HCT116 (cell line): Measurements from ENCODE around the gene SPATS2L. TPM values are rescaled to one million over a fixed set of nuclear protein-coding genes. Genes with fewer than 3 reads are reported as not detected.

ENCODE experiments used
- ATAC-seq: fragments of 200-7000 bp; cut with Tn5 transposase; 2 replicates; pipeline ENCODE4 v1.9.1; 2020; ENCODE audit warnings: mild to moderate bottlenecking, moderate library complexity
- BruUV-seq: library from RNA; stranded (reverse); fragments of 400-500 nt; replicated peaks from 2 replicates; lab custom pipeline; 2021; lab: Mats Ljungman, UMichigan
- CTCF ChIA-PET: fragments of 300-600 bp; sonication (Branson Sonifier 250); formaldehyde crosslinking; loops from one replicate; lab custom pipeline; 2021; ENCODE audit warnings: antibody characterized with exemption; lab: Charles Lee
- POLR2A ChIA-PET: fragments of 300-600, 350-600 bp; sonication (Branson Sonifier 250); formaldehyde crosslinking; loops from one replicate; lab custom pipeline; 2021; ENCODE audit warnings: antibody characterized with exemption; lab: Charles Lee
- RAD21 ChIA-PET, 2 experiments: fragments of 300-600 bp; sonication (Branson Sonifier 250); formaldehyde crosslinking; loops; one replicate each; lab custom pipeline; 2023; ENCODE audit warnings: low total read pairs in 2 of 2; ENCODE audit not compliant: uncharacterized antibody in 2 of 2, unreplicated experiment in 2 of 2, low non-redundant PET in 1 of 2; lab: Charles Lee
- DNase-seq: peaks from one replicate; pipeline ENCODE4 v3.0.0-alpha.2; 2010; ENCODE audit warnings: low read depth, low spot score
- H2AFZ ChIP-seq: fragments of 200-600 bp; shearing (Covaris generic), sonication (generic); 2 replicates; pipeline ENCODE4 v1.6.1; 2017; ENCODE audit warnings: low read depth, mixed run types, mixed read lengths, antibody characterized with exemption, low read length; ENCODE audit not compliant: poor library complexity, severe bottlenecking
- H3K27ac ChIP-seq: 2 replicates; pipeline ENCODE4 v1.5.1; 2012; ENCODE audit warnings: low read depth, low read length
- H3K27me3 ChIP-seq: fragments of 200-600 bp; sonication (generic); 2 replicates; pipeline ENCODE4 v1.6.1; 2016; ENCODE audit warnings: mixed run types, low read length, mixed read lengths; ENCODE audit not compliant: insufficient read depth
- H3K36me3 ChIP-seq, 2 experiments: fragments of 200-500 bp in 1 of 2; fragments of 200-600 bp in 1 of 2; sonication (Bioruptor generic) in 1 of 2; sonication (generic) in 1 of 2; 2 replicates each; pipeline versions ENCODE4 v1.5.1 to v1.6.1; 2014 to 2016; ENCODE audit warnings: low read length in 2 of 2, inconsistent platforms in 1 of 2, mixed read lengths in 1 of 2, mixed run types in 1 of 2; ENCODE audit not compliant: insufficient read depth in 2 of 2, control insufficient read depth in 1 of 2
- H3K4me1 ChIP-seq, 2 experiments: fragments of 200-600 bp in 1 of 2; sonication (generic) in 1 of 2; 2 replicates each; pipeline versions ENCODE4 v1.5.1 to v1.6.1; 2012 to 2017; ENCODE audit warnings: low read length in 2 of 2, inconsistent platforms in 1 of 2, mild to moderate bottlenecking in 1 of 2, mixed read lengths in 1 of 2, mixed run types in 1 of 2, moderate library complexity in 1 of 2; ENCODE audit not compliant: insufficient read depth in 2 of 2, control insufficient read depth in 1 of 2
- H3K4me2 ChIP-seq: fragments of 200-600 bp; sonication (generic); 2 replicates; pipeline ENCODE4 v1.6.1; 2017; ENCODE audit warnings: mixed run types, low read length, mixed read lengths
- H3K4me3 ChIP-seq, 2 experiments: fragments of 200-600 bp in 1 of 2; sonication (generic) in 1 of 2; replicated peaks in 1 of 2; 2 replicates each; pipeline ENCODE4 v1.5.1; 2011 to 2016; ENCODE audit warnings: low read length in 2 of 2, control low read depth in 1 of 2, low read depth in 1 of 2, mild to moderate bottlenecking in 1 of 2, mixed read lengths in 1 of 2, mixed run types in 1 of 2
- H3K79me2 ChIP-seq: fragments of 200-600 bp; sonication (generic); 2 replicates; pipeline ENCODE4 v1.6.1; 2017; ENCODE audit warnings: mild to moderate bottlenecking, mixed run types, low read length, moderate library complexity, mixed read lengths; ENCODE audit not compliant: insufficient read depth
- H3K9ac ChIP-seq: fragments of 200-600 bp; sonication (generic); 2 replicates; pipeline ENCODE4 v1.6.1; 2016; ENCODE audit warnings: low read length, mixed read lengths
- H3K9me2 ChIP-seq: fragments of 200-600 bp; sonication (generic), shearing (Covaris generic); 2 replicates; pipeline ENCODE4 v1.6.1; 2017; ENCODE audit warnings: mixed run types, mild to moderate bottlenecking, moderate library complexity; ENCODE audit not compliant: insufficient read depth
- H3K9me3 ChIP-seq, 2 experiments: fragments of 200-500 bp in 1 of 2; fragments of 200-600 bp in 1 of 2; sonication (Bioruptor generic) in 1 of 2; sonication (generic) in 1 of 2; 2 replicates each; pipeline ENCODE4 v1.6.1; 2014 to 2017; ENCODE audit warnings: low read length in 2 of 2, mixed read lengths in 2 of 2, inconsistent platforms in 1 of 2, low read depth in 1 of 2, mild to moderate bottlenecking in 1 of 2, mixed run types in 1 of 2, moderate library complexity in 1 of 2; ENCODE audit not compliant: control insufficient read depth in 1 of 2, insufficient read depth in 1 of 2
- H4K20me1 ChIP-seq: fragments of 200-600 bp; sonication (generic), shearing (Covaris generic); 2 replicates; pipeline ENCODE4 v1.6.1; 2017; ENCODE audit warnings: mixed run types, mild to moderate bottlenecking, moderate library complexity; ENCODE audit not compliant: insufficient read depth
- CBX3 ChIP-seq: IDR thresholded peaks from 2 replicates; pipeline ENCODE4 v1.6.1; 2012; ENCODE audit warnings: low read depth
- CEBPB ChIP-seq: IDR thresholded peaks from 2 replicates; pipeline ENCODE4 v1.6.1; 2012; ENCODE audit warnings: low read depth
- EGR1 ChIP-seq: IDR thresholded peaks from 2 replicates; pipeline ENCODE4 v1.6.1; 2012; ENCODE audit warnings: low read depth
- ELF1 ChIP-seq: IDR thresholded peaks from 2 replicates; pipeline ENCODE4 v1.6.1; 2012; ENCODE audit warnings: low read depth, borderline replicate concordance
- EZH2 ChIP-seq: fragments of 200-600 bp; sonication (generic); IDR thresholded peaks from 2 replicates; pipeline ENCODE4 v1.6.1; 2017; ENCODE audit warnings: antibody characterized with exemption, mixed run types
- EZH2phosphoT487 ChIP-seq: fragments of 200-600 bp; IDR thresholded peaks from 2 replicates; pipeline ENCODE4 v1.6.1; 2018; ENCODE audit warnings: antibody characterized with exemption, borderline replicate concordance
- FOSL1 ChIP-seq: IDR thresholded peaks from 2 replicates; pipeline ENCODE4 v1.6.1; 2012; ENCODE audit warnings: low read depth
- JUND ChIP-seq: IDR thresholded peaks from 2 replicates; pipeline ENCODE4 v1.6.1; 2012
- POLR2AphosphoS5 ChIP-seq: IDR thresholded peaks from 2 replicates; pipeline ENCODE4 v1.6.1; 2011; ENCODE audit warnings: mild to moderate bottlenecking, low read depth, low read length, moderate library complexity
- RAD21 ChIP-seq: IDR thresholded peaks from 2 replicates; pipeline ENCODE4 v1.6.1; 2012; ENCODE audit warnings: low read depth, mild to moderate bottlenecking
- SIN3A ChIP-seq: IDR thresholded peaks from 2 replicates; pipeline ENCODE4 v1.6.1; 2012; ENCODE audit warnings: low read depth
- SP1 ChIP-seq: IDR thresholded peaks from 2 replicates; pipeline ENCODE4 v1.6.1; 2012; ENCODE audit warnings: low read depth
- TCF7L2 ChIP-seq: IDR thresholded peaks from 2 replicates; pipeline ENCODE4 v1.7.0; 2011; ENCODE audit warnings: borderline replicate concordance, inconsistent platforms; ENCODE audit not compliant: insufficient read depth, insufficient read length; ENCODE audit errors: extremely low read depth
- YY1 ChIP-seq: IDR thresholded peaks from 2 replicates; pipeline ENCODE4 v1.6.1; 2011; ENCODE audit warnings: low read length, low read depth, moderate library complexity, mild to moderate bottlenecking; ENCODE audit not compliant: insufficient replicate concordance; ENCODE audit errors: extremely low read depth
- ZFX ChIP-seq: fragments of 450-650 bp; IDR thresholded peaks from 2 replicates; pipeline ENCODE4 v1.6.1; 2017
- intact Hi-C: fragments of 100-400 bp; cut with micrococcal nuclease; formaldehyde crosslinking; loops from 2 replicates; pipeline ENCODE4 v1.10.0; 2022
- total RNA-seq: library from RNA; stranded (reverse); gene quantifications from one replicate; pipeline ENCODE4 v1.2.1, GENCODE V29; 2021; ENCODE audit not compliant: unreplicated experiment
- TF ChIP-seq, protein P1 (sequence below): IDR thresholded peaks from 2 replicates; pipeline ENCODE4 v1.6.1; 2012
- TF ChIP-seq, protein P2 (sequence below), 3 experiments: fragments of 200-600 bp in 1 of 3; sonication (generic) in 1 of 3; IDR thresholded peaks in 2 of 3; conservative IDR thresholded peaks in 1 of 3; 2 replicates each; pipeline ENCODE4 v1.5.1; 2012 to 2017; ENCODE audit warnings: low read depth in 2 of 3, low read length in 2 of 3, antibody characterized with exemption in 1 of 3, borderline replicate concordance in 1 of 3, control low read depth in 1 of 3, mild to moderate bottlenecking in 1 of 3, mixed read lengths in 1 of 3, mixed run types in 1 of 3, moderate library complexity in 1 of 3; ENCODE audit not compliant: insufficient read depth in 1 of 3

SPATS2L gene
- total RNA-seq, 1 experiment from 2014 or later, result 87.1 TPM

- Histone ChIP-seq H3K79me2 (peaks cover 100% of the 10 kb centered on the region), H3K4me1 (peaks cover 36% of the 10 kb centered on the region in 2 experiments), H3K9me3 (no peaks in the 10 kb centered on the region), H3K9ac (no peak overlapping the region), H3K9me2 (no peaks in the 10 kb centered on the region), H3K27me3 (no peaks in the 10 kb centered on the region), H2AFZ (no peak overlapping the region), H3K4me3 (no peak overlapping the region), H3K27ac (no peak overlapping the region), H3K4me2 (no peak overlapping the region), H4K20me1 (no peaks in the 10 kb centered on the region), H3K36me3 (no peaks in the 10 kb centered on the region)
- no peak for DNase-seq
- POLR2A ChIA-PET, result interaction anchor here (0.9 kb wide), 1 partner anchor 19 kb away, joined by 3 read pairs; no protein-coding TSS in a partner anchor
- BruUV-seq, result no TSS peak
- TF ChIP-seq EGR1 (no peak), ELF1 (no peak), TCF7L2 (no peak), EZH2phosphoT487 (no peak), RAD21 (no peak), EZH2 (no peak), POLR2AphosphoS5 (no peak), SP1 (no peak), JUND (no peak), YY1 (no peak), FOSL1 (no peak), CEBPB (no peak), CBX3 (no peak), SIN3A (no peak), ZFX (no peak)
- TF ChIP-seq, protein P1, sequence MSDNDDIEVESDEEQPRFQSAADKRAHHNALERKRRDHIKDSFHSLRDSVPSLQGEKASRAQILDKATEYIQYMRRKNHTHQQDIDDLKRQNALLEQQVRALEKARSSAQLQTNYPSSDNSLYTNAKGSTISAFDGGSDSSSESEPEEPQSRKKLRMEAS, result no peak
- TF ChIP-seq, protein P2, sequence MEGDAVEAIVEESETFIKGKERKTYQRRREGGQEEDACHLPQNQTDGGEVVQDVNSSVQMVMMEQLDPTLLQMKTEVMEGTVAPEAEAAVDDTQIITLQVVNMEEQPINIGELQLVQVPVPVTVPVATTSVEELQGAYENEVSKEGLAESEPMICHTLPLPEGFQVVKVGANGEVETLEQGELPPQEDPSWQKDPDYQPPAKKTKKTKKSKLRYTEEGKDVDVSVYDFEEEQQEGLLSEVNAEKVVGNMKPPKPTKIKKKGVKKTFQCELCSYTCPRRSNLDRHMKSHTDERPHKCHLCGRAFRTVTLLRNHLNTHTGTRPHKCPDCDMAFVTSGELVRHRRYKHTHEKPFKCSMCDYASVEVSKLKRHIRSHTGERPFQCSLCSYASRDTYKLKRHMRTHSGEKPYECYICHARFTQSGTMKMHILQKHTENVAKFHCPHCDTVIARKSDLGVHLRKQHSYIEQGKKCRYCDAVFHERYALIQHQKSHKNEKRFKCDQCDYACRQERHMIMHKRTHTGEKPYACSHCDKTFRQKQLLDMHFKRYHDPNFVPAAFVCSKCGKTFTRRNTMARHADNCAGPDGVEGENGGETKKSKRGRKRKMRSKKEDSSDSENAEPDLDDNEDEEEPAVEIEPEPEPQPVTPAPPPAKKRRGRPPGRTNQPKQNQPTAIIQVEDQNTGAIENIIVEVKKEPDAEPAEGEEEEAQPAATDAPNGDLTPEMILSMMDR (IDR thresholded peaks at IDR 0.05 in 2 of 3, conservative IDR thresholded peaks at IDR 0.05 in 1 of 3; ENCODE audit: borderline replicate concordance in 1 of 3, insufficient read depth in 1 of 3, low read depth in 2 of 3, low read length in 2 of 3), result no peak
- CTCF ChIA-PET, result no interaction called here
- RAD21 ChIA-PET, result no interaction called here
- ATAC-seq, result no peak
- intact Hi-C loops, result no loop called here
Measured at GRCh38 chr2:200318940-200319435, 12.5 kb downstream of the SPATS2L start.
